SK-N-SH treated with all-trans-retinoic acid at 6 μM for 48 hours (cell line): ENCODE measurements around the gene TIGD6.

Experiments used
- ATAC-seq: fragments of 200-7000 bp; cut with Tn5 transposase; 3 replicates; pipeline ENCODE4 v1.9.1; 2020; ENCODE audit warnings: mild to moderate bottlenecking, moderate library complexity
- ARNTL ChIP-seq: fragments of 450-650 bp; formaldehyde crosslinking; IDR thresholded peaks from 2 replicates; pipeline ENCODE4 v1.5.0; 2020; ENCODE audit warnings: low read depth, mild to moderate bottlenecking, moderate library complexity, borderline replicate concordance
- BACH2 ChIP-seq: fragments of 250-450 bp; sonication (Bioruptor Pico); IDR thresholded peaks from 2 replicates; pipeline ENCODE4 v1.9.0; 2021; ENCODE audit warnings: mild to moderate bottlenecking, borderline replicate concordance
- CREB5 ChIP-seq: fragments of 250-450 bp; sonication (Bioruptor Pico); IDR thresholded peaks from 2 replicates; pipeline ENCODE4 v1.5.1; 2020; ENCODE audit warnings: low read depth, mild to moderate bottlenecking, moderate library complexity
- ESRRG ChIP-seq: fragments of 250-450 bp; sonication (Bioruptor Pico); IDR thresholded peaks from 2 replicates; pipeline ENCODE4 v1.6.1; 2021; ENCODE audit warnings: mild to moderate bottlenecking
- GLIS3 ChIP-seq: fragments of 250-450 bp; sonication (Bioruptor Pico); IDR thresholded peaks from 2 replicates; pipeline ENCODE4 v1.5.0; 2020; ENCODE audit warnings: mild to moderate bottlenecking, moderate library complexity
- ISL1 ChIP-seq: fragments of 250-450 bp; sonication (Bioruptor Pico); IDR thresholded peaks from 2 replicates; pipeline ENCODE4 v2.1.2; 2022; ENCODE audit warnings: mild to moderate bottlenecking, moderate library complexity
- OSR1 ChIP-seq: fragments of 250-450 bp; sonication (Bioruptor Pico); IDR thresholded peaks from 2 replicates; pipeline ENCODE4 v1.8.0; 2022; ENCODE audit warnings: moderate library complexity, mild to moderate bottlenecking, inconsistent platforms
- POU6F1 ChIP-seq: fragments of 250-450 bp; sonication (Bioruptor Pico); IDR thresholded peaks from 2 replicates; pipeline ENCODE4 v1.8.0; 2021; ENCODE audit warnings: low read depth, mild to moderate bottlenecking, moderate library complexity, borderline replicate concordance
- PPARA ChIP-seq: fragments of 250-450 bp; sonication (Bioruptor Pico); IDR thresholded peaks from 2 replicates; pipeline ENCODE4 v1.5.0; 2020; ENCODE audit warnings: mild to moderate bottlenecking, borderline replicate concordance
- RARB ChIP-seq: fragments of 250-450 bp; sonication (Bioruptor Pico); IDR thresholded peaks from 2 replicates; pipeline ENCODE4 v1.8.0; 2021; ENCODE audit warnings: mild to moderate bottlenecking, moderate library complexity
- SNAI2 ChIP-seq: fragments of 250-450 bp; sonication (Bioruptor Pico); IDR thresholded peaks from 2 replicates; pipeline ENCODE4 v1.5.0; 2020; ENCODE audit warnings: mild to moderate bottlenecking, moderate library complexity
- TCF4 ChIP-seq: fragments of 250-450 bp; sonication (Bioruptor Pico); IDR thresholded peaks from 2 replicates; pipeline ENCODE4 v1.8.0; 2021; ENCODE audit warnings: mild to moderate bottlenecking, moderate library complexity, borderline replicate concordance
- TSHZ2 ChIP-seq: fragments of 250-450 bp; sonication (Bioruptor Pico); IDR thresholded peaks from 2 replicates; pipeline ENCODE4 v1.5.0; 2020; ENCODE audit warnings: mild to moderate bottlenecking, moderate library complexity
- ZC3H10 ChIP-seq: fragments of 250-450 bp; sonication (Bioruptor Pico); IDR thresholded peaks from 2 replicates; pipeline ENCODE4 v1.5.1; 2021; ENCODE audit warnings: mild to moderate bottlenecking, moderate library complexity
- ZFP30 ChIP-seq: fragments of 450-650 bp; formaldehyde crosslinking; IDR thresholded peaks from 2 replicates; pipeline ENCODE4 v1.5.0; 2022; ENCODE audit warnings: mild to moderate bottlenecking, moderate library complexity
- ZNF70 ChIP-seq: fragments of 450-650 bp; formaldehyde crosslinking; IDR thresholded peaks from 2 replicates; pipeline ENCODE4 v1.5.0; 2020; ENCODE audit warnings: mild to moderate bottlenecking, moderate library complexity
- ZNF8 ChIP-seq: fragments of 450-650 bp; formaldehyde crosslinking; IDR thresholded peaks from 2 replicates; pipeline ENCODE4 v1.5.0; 2020; ENCODE audit warnings: mild to moderate bottlenecking, moderate library complexity
- TF ChIP-seq, protein P1 (sequence below): fragments of 250-450 bp; sonication (Bioruptor Pico); IDR thresholded peaks from 2 replicates; pipeline ENCODE4 v1.5.1; 2021; ENCODE audit warnings: mild to moderate bottlenecking, moderate library complexity

TIGD6 gene

DNA sequence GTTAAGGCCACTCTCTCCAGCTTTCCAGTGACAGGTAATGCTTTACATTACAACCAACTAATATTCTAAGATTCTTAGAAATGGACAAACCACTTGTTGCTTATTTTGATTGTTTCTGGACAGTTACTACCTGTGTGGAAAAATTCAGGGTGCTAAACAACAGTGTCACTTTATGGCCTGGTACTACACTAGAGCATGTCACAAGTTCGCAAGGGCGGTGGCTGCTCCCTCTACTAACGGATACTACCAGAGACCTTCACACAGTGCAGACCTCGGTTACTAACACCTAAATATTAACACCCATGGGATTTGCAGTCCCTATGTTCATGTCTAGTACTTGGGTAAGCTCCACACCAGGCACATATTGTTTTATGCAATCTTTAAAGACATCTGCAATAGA, 13.5 kb upstream of the TIGD6 start:
- no peak for ATAC-seq
- TF ChIP-seq ISL1 (CRISPR knock-in tag) (no peak), ZFP30 (CRISPR knock-in tag) (no peak), TSHZ2 (CRISPR knock-in tag) (no peak), CREB5 (CRISPR knock-in tag) (no peak), TCF4 (CRISPR knock-in tag) (no peak), PPARA (CRISPR knock-in tag) (no peak), OSR1 (CRISPR knock-in tag) (no peak), SNAI2 (CRISPR knock-in tag) (no peak)
- TF ChIP-seq, protein P1, sequence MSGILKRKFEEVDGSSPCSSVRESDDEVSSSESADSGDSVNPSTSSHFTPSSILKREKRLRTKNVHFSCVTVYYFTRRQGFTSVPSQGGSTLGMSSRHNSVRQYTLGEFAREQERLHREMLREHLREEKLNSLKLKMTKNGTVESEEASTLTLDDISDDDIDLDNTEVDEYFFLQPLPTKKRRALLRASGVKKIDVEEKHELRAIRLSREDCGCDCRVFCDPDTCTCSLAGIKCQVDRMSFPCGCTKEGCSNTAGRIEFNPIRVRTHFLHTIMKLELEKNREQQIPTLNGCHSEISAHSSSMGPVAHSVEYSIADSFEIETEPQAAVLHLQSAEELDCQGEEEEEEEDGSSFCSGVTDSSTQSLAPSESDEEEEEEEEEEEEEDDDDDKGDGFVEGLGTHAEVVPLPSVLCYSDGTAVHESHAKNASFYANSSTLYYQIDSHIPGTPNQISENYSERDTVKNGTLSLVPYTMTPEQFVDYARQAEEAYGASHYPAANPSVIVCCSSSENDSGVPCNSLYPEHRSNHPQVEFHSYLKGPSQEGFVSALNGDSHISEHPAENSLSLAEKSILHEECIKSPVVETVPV (CRISPR knock-in tag), result no peak

GRCh38 chr5:150009671-150010387, 9.4 kb upstream of the TIGD6 start:
- no peak for TF ChIP-seq ARNTL (CRISPR knock-in tag)
- no peak for TF ChIP-seq TCF4 (CRISPR knock-in tag)
- TF ChIP-seq TSHZ2 (CRISPR knock-in tag), result no peak
- TF ChIP-seq GLIS3 (CRISPR knock-in tag), result no peak
- TF ChIP-seq POU6F1 (CRISPR knock-in tag), result no peak
- TF ChIP-seq RARB (CRISPR knock-in tag), result no peak
- no peak for TF ChIP-seq ZFP30 (CRISPR knock-in tag)
- TF ChIP-seq OSR1 (CRISPR knock-in tag), result no peak
- no peak for TF ChIP-seq ZC3H10 (CRISPR knock-in tag)
- no peak for TF ChIP-seq ZNF8
- TF ChIP-seq, protein P1 (CRISPR knock-in tag), result no peak
- ATAC-seq, result no peak

DNA sequence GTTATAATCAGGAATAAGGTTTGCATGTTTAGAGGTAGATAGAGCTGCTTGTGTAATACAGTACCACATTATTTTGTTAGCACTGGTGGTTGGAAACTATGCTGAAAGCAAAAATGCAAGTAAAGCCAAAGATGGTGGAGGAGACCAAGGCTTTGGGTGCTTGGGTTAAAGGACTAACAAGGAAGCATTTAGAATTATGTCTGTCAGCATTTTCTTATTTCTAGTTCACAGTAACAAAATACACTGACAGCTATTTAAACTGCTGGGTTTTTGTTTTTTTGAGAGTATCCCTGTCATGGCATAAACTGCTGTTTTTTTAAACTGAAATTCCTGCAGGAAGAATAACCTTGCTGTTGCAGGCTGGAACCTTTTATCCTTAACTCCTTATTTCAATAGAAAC, 6.6 kb upstream of the TIGD6 start:
- ATAC-seq, result no peak
- no peak for TF ChIP-seq TCF4 (CRISPR knock-in tag)
- TF ChIP-seq PPARA (CRISPR knock-in tag), result no peak
- no peak for TF ChIP-seq OSR1 (CRISPR knock-in tag)
- TF ChIP-seq ESRRG, result no peak
- TF ChIP-seq ZC3H10 (CRISPR knock-in tag), result no peak
- no peak for TF ChIP-seq GLIS3 (CRISPR knock-in tag)
- no peak for TF ChIP-seq BACH2 (CRISPR knock-in tag)
- no peak for TF ChIP-seq ZNF70
- TF ChIP-seq TSHZ2 (CRISPR knock-in tag), result no peak
- TF ChIP-seq POU6F1 (CRISPR knock-in tag), result no peak
- no peak for TF ChIP-seq ZNF8
